Measurements from ENCODE around the gene TRIM72. TPM values are rescaled to one million over a fixed set of nuclear protein-coding genes. Genes with fewer than 3 reads are reported as not detected.

TRIM72 gene
- total and polyA plus RNA-seq, 9 of the 15 experiments (the other 6 are each of a cell fraction or from before 2014, with no cell fraction given) = under 0.01 TPM; not detected in 8

DNA sequence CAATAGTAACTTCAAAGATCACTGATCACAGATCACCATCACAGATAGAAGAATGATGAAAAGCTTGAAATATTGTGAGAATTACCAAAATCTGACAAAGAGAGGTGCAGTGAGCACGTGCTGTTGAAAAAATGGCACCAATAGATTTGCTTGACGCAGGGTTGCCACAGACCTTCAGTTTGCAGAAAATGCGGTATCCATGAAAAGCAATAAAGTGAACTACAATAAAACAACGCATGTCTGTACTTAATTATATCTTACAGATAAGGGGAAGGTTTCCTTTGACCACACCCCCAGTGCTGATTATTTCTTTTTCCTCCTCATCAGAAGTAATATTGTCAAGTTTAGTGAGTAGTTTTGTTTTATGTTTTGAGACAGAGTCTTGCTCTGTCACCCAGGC lies 24.1 kb downstream of the TRIM72 start (continued):
- TF ChIP-seq, protein P1, sequence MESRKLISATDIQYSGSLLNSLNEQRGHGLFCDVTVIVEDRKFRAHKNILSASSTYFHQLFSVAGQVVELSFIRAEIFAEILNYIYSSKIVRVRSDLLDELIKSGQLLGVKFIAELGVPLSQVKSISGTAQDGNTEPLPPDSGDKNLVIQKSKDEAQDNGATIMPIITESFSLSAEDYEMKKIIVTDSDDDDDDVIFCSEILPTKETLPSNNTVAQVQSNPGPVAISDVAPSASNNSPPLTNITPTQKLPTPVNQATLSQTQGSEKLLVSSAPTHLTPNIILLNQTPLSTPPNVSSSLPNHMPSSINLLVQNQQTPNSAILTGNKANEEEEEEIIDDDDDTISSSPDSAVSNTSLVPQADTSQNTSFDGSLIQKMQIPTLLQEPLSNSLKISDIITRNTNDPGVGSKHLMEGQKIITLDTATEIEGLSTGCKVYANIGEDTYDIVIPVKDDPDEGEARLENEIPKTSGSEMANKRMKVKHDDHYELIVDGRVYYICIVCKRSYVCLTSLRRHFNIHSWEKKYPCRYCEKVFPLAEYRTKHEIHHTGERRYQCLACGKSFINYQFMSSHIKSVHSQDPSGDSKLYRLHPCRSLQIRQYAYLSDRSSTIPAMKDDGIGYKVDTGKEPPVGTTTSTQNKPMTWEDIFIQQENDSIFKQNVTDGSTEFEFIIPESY (CRISPR knock-in tag; IDR thresholded peaks at IDR 0.05) = no peak
- TF ChIP-seq, protein P2, sequence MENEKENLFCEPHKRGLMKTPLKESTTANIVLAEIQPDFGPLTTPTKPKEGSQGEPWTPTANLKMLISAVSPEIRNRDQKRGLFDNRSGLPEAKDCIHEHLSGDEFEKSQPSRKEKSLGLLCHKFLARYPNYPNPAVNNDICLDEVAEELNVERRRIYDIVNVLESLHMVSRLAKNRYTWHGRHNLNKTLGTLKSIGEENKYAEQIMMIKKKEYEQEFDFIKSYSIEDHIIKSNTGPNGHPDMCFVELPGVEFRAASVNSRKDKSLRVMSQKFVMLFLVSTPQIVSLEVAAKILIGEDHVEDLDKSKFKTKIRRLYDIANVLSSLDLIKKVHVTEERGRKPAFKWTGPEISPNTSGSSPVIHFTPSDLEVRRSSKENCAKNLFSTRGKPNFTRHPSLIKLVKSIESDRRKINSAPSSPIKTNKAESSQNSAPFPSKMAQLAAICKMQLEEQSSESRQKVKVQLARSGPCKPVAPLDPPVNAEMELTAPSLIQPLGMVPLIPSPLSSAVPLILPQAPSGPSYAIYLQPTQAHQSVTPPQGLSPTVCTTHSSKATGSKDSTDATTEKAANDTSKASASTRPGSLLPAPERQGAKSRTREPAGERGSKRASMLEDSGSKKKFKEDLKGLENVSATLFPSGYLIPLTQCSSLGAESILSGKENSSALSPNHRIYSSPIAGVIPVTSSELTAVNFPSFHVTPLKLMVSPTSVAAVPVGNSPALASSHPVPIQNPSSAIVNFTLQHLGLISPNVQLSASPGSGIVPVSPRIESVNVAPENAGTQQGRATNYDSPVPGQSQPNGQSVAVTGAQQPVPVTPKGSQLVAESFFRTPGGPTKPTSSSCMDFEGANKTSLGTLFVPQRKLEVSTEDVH (IDR thresholded peaks at IDR 0.05; ENCODE audit: low read depth, partially characterized antibody) = no peak
- no peak for TF ChIP-seq EZH2 (IDR thresholded peaks at IDR 0.05; ENCODE audit: borderline replicate concordance, low read depth, low read length)
- TF ChIP-seq, protein P3, sequence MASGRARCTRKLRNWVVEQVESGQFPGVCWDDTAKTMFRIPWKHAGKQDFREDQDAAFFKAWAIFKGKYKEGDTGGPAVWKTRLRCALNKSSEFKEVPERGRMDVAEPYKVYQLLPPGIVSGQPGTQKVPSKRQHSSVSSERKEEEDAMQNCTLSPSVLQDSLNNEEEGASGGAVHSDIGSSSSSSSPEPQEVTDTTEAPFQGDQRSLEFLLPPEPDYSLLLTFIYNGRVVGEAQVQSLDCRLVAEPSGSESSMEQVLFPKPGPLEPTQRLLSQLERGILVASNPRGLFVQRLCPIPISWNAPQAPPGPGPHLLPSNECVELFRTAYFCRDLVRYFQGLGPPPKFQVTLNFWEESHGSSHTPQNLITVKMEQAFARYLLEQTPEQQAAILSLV (tag; IDR thresholded peaks at IDR 0.05) = no peak

Data from K562 (cell line).